Mucosa of gallbladder (tissue), 1 donor: ENCODE results near the gene MREG. TPM values are rescaled to one million over a fixed set of nuclear protein-coding genes. Genes with fewer than 3 reads are reported as not detected.

Source experiments
- DNase-seq: peaks from one replicate; pipeline ENCODE4 v3.0.0-alpha.2; 2020; ENCODE audit warnings: low spot score
- total RNA-seq: library from RNA; stranded (reverse); gene quantifications from one replicate; pipeline ENCODE4 v1.2.1, GENCODE V29; 2021
- donor health status: DM: no; HTN: no; CAD: no.

The MREG gene
- total RNA-seq, 1 donor from 2014 or later = 9.2 TPM

DNA sequence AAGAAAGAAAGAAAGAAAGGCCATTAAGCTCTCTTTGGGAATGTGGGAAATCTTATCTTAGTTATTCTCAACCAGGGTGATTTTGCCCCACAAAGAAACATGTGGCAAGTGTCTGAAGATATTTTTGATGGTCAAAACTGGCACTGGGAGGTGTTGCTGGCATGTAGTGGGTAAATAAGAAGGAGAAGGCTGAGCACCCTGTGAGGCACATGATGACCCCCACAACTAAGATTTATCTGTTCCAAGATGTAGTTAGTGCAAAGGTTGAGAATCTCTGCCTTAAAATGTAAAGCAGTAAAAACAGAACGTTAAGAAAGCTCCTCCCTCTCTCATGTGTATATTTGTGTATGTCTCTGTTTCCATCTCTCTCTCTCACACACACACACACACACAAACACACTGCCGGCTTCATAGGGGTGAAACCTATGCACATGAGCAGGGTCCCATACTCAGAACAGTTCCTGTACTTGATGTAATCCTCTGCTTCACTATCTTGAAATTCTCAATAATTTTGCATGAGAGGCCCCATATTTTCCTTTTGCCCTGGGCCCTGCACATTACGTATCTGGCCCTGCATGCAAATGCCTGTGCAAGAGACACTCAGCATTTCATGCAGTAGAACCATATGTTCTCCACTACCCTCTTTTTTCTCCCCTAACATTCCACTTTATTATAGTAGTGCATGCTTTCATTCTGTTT lies 94.3 kb downstream of the MREG start:
- no peak for DNase-seq

DNA sequence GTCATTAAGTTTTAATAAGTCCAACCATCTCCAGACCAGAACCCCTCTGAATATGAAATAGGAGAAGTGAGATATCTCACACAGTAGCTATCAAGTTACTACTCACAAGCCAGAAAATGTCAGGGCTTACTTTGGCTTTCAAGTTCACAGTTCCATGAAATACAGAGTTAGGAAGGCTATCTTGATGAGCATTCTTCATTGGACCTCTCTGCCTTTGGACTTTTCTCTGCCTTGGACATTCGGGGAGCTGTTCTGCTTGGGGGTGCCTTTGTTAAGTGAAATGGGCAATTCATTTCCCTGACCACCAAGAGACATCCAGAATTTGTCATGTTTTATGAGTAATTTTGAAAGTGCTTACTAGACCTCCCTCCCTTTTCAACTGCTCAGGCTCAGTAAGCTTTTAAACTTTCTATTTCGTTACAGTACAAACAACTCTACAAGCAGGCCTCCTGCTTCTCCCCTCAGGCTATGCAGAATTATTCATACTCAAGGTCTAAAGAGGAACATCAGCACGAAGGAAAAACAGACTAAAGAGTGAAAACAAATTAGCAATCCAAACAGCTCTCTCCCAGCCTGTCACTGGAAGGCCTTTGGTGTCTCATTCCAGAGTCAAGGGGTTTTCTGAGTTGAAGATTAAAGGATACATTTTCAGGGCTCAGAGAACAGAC lies 95.3 kb downstream of the MREG start:
- no peak for DNase-seq

DNA sequence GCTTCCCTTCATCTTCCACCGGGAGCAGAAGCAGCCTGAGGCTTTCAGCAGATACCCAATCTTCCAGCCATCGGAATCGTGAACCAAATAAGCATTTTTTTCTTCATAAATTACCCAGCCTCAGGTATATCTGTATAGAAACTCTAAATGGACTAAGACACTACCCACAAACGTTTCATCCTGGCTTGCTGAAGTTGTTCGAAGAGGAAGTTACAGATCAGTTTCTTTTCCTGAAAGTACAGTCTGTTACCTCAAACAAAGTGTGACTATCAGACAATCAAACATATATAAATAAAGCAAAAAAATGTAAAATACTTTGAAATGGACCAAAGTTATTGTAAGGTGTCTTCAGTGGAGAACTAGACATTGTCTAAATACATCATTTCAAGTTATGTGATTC lies 97.9 kb downstream of the MREG start:
- DNase-seq = no peak

DNA sequence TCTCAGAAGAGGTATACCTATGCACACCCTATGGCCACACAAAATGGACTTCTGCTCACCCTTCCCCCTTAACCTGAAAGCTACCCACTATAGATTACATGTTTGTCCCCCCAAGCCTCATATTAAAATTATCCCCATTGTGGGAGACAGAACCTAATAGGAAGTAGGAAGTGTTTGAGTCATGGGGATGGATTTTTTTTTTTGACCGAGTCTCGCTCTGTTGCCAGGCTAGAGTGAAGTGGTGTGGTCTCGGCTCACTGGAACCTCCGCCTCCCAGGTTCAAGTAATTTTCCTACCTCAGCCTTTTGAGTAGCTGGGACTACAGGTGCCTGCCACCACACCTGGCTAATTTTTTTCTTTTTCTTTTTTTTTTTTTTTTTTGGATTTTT lies 98.6 kb downstream of the MREG start:
- DNase-seq = no peak

DNA sequence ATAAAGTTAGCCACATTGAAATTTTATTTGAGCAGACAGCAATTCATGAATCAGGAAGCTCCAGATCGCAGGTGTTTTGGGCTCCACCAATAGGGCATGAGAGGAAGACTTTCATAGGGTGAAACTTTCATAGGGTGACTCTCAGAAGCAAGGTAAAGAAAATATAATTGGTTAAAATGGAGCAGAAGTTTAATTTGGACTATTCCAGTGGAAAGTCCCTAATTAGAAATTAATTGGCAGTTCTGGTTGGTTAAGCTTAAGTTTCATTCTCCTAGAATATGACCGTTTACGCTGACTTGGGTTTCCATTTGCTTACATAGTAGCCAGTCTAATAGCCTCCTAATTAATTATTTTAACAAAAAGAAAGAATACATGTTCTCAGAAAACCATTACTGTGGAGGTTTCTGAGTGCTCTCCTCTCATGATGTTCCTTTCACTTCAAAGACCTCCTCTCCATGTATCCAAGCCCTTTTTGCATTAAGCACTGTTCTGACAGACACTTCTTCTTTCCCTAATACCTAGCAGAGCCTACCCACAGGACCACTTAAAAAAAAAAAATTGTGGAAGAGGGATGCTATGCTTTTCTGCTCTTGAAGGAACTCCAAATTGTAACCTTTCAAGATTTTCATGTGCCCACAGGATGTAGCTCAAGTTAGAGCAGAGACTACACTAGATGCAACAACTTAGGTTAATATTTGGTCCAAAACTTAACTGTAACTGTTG lies 99.1 kb downstream of the MREG start:
- no peak for DNase-seq

DNA sequence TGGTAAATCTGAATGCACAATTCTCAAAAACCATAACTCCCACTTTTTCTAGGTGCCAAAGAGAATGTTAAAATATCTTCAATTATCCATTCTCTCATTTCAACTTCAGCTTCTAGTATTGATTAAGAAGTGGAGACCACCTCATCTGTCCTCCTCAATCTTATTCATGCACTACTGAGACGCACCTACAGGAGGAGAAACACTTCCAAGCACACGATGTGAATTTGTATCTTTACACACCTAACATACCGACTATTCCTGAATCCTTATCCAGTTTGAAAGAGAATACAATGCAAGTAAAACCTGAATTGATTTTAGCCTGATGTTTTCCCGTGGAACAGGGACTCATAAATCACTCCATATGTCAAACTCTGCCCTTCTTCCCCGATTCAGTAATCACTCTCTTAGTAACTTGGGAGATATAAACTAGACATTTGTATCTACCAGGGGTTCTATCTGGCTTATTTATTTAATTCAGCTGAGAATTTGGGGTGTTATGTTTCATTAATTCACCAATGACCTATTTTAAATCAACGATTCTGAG lies 101.0 kb downstream of the MREG start:
- no peak for DNase-seq

DNA sequence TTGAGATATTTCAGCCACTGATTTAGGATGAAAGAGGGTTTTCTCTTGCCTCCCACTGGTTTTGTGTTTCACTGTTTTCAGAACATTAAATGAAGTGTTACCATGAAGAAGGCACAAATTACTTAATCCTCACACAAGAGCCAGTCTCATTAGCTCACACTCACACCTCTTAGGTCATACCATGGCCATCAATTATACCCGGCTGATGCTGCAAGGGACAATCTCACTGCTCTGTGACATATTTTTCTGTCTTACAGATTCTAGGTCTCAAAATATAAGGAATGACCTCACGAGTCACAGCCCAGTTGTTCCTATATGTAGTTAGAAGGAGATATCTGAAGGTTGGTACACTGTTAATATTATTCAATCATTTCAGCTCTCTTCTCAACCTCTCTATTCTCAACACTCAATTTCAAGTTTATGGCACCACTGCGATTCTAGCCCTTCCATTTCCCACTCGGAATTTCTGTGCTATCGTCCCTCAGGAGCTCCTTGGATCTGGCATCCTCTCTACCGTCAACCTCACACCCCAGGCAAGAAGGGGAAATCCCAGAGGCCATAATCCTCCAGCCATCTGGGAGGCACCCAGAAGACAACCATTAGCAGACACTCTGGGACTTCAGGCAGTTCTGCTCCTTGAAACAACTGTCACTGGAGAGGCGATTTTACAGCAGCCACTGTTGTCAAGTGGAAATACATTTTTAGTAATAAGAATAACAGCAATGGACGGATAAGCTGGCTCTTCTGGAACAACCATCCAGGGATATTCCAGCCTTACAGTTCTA lies 101.9 kb downstream of the MREG start:
- DNase-seq = no peak

DNA sequence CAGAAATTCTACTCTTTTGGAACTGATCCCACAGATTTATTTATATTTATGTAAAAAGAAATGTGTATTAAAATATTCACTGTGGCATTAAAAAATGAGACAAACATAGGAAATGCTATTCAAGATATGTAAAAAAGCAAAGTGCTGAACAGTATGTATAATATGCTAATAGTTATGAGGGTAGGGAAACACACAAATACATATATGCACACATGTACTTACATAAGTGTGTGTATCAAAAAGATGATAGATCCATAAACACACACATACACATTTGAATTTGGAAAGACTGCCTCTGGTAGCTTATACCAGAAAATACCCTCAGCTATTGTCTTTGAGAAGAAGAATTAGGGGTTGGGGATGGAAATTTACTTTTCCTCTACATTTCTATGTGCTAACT lies 103.2 kb downstream of the MREG start:
- no peak for DNase-seq

DNA sequence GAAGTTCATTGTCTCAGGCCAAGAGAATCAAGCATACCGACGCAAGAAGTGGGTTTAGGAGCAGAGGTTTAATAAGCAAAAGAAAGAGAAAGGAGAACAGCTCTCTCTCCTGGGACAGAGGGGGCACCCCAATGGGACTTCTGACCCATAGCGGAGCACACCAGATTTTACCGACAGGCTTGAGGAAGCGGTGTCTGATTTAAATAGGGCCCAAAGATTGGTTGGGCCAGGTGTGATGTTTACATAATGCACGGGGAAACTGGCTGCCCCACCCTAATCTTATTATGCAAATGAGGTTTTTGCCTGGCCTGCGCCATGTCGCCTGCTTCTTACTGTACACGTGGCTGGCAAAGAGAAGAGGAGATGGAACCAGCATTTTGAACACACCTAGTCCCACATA lies 106.2 kb downstream of the MREG start:
- no peak for DNase-seq

DNA sequence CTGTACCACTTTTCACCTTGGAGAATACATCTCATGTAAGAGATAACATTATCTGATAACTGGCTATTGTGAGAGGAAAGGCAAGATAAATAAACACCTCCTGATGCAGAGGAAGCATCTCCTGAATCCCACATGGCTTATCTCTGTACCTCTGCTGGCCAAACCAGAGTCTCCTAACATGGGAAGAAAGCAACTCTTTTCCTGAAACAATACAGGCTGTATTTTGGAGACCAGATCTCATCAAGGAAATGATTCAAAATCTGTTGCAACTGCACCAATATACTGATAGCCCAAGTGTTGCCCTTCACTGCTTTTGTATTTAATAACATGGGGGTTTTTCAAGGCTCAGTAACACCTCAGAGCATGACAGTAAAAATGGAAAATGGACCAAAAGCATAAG lies 106.9 kb downstream of the MREG start:
- DNase-seq = no peak

DNA sequence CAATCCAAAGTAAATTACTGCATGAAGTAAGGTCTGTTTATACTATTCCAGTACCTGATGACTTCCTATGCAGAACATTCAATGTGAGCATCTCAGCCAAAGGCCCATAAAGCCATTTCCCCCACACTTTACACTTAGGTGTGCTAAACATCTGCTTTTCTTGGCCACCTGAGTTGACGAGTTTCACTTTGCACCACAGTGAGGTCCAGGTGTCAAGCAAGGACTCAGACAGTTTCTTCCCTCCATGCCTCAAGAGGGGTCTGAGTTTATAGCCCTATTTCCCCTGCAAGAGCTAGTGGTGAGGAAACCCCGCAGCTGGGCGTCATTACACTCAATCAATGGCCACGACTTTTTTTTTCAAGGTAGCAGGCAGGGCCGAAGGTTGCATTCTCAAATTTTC lies 107.7 kb downstream of the MREG start:
- no peak for DNase-seq

DNA sequence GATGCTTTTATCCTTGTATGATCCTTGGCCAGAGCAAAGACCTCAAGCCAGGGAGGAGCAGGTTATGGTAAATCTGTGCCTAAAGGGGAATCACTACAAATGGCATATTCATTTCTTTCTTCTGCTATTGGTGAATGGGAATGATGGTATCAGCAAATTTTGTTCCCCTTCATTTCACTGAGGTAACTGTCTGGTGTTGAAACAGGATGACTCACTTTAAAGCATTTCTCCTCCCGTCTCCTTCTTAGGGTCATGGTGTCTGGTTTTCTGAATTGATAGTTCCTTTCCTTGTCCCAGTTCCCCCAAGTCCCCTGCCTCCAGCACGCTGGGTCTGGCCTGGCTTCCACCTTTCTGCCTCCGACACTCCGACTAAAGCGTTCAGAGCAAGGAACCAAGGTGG lies 109.2 kb downstream of the MREG start:
- no peak for DNase-seq

DNA sequence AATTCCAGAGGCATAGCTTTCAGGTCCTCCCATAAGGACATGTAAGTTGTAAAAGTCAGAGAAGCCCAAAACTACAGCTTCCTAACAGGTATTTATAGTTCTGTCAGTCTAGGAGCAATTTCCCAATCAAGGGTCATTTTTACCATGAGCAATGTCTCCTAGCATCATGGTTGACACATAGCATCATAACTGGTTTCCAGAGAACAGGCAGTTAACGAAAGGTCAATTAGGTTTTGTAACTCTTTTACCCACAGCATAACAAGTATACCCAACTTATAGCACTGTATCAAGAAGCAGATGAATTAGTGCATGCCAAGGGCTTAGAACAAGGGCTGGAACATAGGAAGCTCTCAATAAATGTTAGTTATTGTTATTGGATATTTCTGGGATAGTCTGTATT lies 110.1 kb downstream of the MREG start:
- DNase-seq = no peak

DNA sequence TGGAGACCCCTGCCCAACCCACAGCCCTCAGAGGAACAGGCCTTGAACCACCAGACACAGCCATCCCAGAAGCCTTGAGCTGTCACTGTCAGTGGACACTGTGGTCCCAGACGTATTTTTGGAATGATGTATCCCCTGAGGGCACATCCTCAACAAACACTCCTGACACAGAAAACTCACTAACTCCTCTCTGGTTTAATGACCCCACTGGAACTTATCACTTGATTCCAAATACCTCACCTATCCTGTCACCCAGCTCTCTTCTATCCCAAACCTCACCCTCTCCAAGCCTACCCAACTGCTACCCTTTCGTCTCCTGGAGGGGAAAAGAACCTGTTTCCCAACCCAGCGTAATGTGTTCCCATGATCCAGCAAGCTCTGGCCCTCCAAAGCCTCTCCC lies 111.6 kb downstream of the MREG start:
- no peak for DNase-seq

DNA sequence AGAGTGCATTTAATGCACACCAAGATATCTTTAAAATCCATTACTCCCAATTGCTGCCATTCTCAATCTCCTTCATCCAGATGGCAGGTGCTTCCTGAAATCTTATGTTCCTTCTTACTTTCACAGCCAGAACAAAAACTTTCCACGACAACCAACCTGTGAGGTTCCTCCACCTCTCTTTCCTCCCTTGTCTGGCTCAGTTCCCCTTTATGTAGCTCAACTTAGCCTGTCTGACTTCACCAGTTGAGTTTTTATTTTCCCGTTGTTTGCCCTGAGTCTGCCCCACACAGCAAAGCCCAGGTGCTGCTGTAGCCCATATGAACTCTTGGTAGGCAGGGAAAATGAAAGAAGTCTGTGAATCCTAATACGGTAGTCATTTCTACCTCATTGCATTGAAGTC lies 112.5 kb downstream of the MREG start:
- no peak for DNase-seq

DNA sequence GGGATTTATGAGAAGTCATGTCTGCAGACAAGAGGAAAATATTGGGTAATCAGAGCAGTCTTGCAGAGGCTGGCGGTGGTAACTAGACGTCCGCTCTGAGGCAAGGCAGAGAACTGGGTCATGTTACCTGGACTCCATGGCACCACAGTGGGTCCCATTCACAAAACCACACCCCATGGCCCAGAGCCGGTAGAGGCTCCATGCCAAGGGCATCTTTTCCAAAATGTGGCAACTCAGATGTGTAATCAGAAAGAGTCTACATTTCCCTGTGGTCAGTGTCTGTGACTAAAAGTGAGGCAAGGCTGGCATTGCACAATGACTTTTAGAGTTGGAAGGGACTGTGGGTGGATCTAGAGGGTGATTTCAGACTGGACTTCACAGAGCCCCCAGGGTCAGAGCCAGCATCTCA lies 113.1 kb downstream of the MREG start:
- no peak for DNase-seq

DNA sequence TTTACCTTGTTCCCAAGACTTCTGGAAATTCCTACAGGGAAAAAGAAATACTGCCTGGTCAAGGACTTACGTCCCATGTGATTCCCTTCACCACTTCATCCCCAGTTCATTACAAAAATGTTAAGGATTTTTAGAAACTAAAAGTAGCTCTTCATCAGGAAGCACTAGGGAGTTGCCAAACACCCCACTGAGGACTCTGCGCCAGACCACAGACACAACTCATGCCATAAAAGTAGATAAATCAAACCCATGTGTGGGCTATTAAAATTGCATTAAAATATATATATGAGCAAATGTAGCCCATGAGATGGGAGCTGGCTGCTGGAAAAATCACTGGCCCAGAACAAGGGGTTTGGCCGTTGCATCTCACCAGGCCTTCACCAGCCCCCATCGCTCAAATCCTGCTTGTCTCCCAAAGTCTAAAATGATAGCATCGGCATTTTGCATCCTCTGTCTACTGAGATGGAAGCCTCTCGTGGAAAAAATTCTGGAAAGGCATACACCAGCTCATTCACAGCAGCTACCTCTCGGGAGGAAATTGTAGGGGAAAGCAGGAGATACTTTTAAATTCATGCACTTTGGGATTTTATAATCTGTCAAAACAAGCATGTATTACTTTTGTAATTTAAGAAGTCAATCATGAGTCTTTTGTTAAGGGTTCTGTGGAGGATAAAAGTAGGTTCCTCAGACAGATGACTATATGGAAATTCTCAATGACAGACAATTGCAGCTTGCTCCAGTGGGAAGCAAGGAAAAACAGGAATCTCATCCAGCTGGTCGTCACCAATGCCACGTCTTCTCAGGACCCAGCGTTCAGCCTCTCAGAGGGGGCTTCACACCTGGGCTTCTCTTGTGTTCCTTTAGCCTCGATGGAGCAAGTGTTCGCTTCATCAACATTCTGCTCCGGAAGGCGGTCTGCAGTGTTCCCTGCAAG lies 113.9 kb downstream of the MREG start:
- no peak for DNase-seq

DNA sequence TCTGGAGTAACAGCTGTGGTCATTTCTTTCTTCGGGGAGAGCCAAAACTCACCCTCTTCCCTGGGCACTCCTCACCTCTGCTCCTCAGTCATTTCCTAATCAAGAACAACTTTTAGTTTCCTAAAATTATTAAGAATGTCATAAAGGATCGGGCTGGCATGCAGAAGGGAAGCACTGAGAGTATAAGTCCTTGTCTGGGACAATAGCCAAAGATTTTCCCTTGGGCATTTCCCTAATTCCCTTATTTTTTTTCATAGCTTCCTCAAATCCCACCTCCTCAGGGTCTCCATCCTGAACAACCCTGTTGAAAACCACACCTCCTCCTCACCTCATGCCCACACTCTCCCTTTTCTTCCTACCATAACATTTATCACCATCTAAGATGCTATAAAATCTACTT lies 115.0 kb downstream of the MREG start:
- DNase-seq = no peak

DNA sequence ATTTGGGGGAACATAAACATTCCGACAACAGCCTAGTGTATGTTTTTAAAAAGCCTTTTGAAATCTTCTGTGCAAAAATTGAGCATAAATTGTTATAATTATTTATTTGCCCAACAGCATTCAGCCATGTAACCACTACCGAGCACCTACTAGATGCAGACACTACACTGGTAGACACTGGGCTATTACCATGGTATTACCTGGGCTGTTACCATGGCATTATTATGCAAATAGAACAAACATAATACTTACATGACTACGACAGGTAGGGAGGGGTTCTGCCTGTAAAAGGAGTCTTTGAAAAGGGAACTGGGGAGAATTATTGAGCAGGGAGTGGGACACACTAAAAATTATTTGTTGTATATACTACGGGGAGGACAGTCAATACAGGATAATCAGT lies 116.4 kb downstream of the MREG start:
- no peak for DNase-seq

DNA sequence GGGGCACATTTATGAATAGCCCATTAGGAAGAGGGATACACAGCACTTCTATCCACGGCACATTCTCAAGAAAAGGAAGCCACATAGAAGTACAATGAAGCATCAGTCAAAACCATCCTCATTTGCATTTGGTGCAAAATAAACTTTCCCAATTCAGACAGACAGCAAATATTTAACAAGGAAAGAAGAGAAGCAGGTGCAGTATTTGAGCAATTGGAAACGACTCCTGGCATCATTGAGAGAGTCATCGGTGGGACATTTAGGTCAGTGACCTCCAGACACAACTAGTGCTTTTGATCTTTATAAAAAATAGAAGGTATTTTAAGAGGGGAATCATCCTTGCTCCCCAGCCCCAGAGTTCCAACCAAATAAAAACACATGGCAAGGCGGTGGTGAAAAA lies 118.0 kb downstream of the MREG start:
- no peak for DNase-seq
